ENCODE data around the gene ABHD17A. TPM values are rescaled to one million over a fixed set of nuclear protein-coding genes. Genes with fewer than 3 reads are reported as not detected.

The ABHD17A gene
- total RNA-seq, 1 donor from 2014 or later = 20.2 TPM

- no peaks in the 10 kb centered on the region for H3K9me3 Mint-ChIP-seq
These were observed 57.6 kb downstream of the ABHD17A start for GRCh38 chr19:1827566-1828278.

More at GRCh38 chr19:1827566-1828278, 57.6 kb downstream of the ABHD17A start:
- Mint-ChIP-seq H3K36me3 (peaks cover 5% of the 10 kb centered on the region), H3K27ac (no peak overlapping the region), H3K27me3 (ENCODE audit: insufficient read depth, low read depth) (peaks cover 3% of the 10 kb centered on the region), H3K4me1 (peaks cover 2% of the 10 kb centered on the region), H3K4me3 (no peak overlapping the region)
- H3K4me3 ChIP-seq = no peak overlapping the region
- peaks cover 23% of the 10 kb centered on the region for H3K79me2 ChIP-seq (ENCODE audit: low read depth)
- H3K36me3 ChIP-seq = no peaks in the 10 kb centered on the region
- peaks cover 37% of the 10 kb centered on the region for H4K20me1 ChIP-seq (ENCODE audit: low read depth)
- no peak overlapping the region for H3K27ac ChIP-seq
- H2AFZ ChIP-seq (replicated peaks) = no peak overlapping the region
- H3K9ac ChIP-seq = no peak overlapping the region
- peaks cover 4% of the 10 kb centered on the region for H3F3A ChIP-seq (ENCODE audit: low read depth)
- H3K4me1 ChIP-seq = peaks cover 14% of the 10 kb centered on the region
- DNase-seq (ENCODE audit: low spot score) = no peak
- no peaks in the 10 kb centered on the region for H3K27me3 ChIP-seq
- TF ChIP-seq EZH2phosphoT487 (IDR thresholded peaks at IDR 0.05) (no peak), CTCF (IDR thresholded peaks at IDR 0.05) (no peak), EZH2 (IDR thresholded peaks at IDR 0.05) (no peak)
- no peaks in the 10 kb centered on the region for H3K9me3 ChIP-seq (ENCODE audit: low read depth)
- no peak overlapping the region for H3K4me2 ChIP-seq

Other genes starting within 250 kb of the ABHD17A start
- 131 and 332 TPM in 2 replicates for gene TCF3, start 232.9 kb downstream of the ABHD17A start, total RNA-seq (ENCODE audit: low replicate concordance)
- gene ONECUT3, start 132.0 kb downstream of the ABHD17A start, total RNA-seq (ENCODE audit: low replicate concordance) = 0.09 TPM in 1 of 2 replicates, not detected in the other
- 0.06 and 1.5 TPM in 2 replicates for gene ATP8B3, start 73.2 kb downstream of the ABHD17A start, total RNA-seq (ENCODE audit: low replicate concordance)
- 12.8 and 38.7 TPM in 2 replicates for gene REXO1, start 37.0 kb downstream of the ABHD17A start, total RNA-seq (ENCODE audit: low replicate concordance)
- gene KLF16, start 21.9 kb downstream of the ABHD17A start, total RNA-seq (ENCODE audit: low replicate concordance) = 1.0 and 4.8 TPM in 2 replicates
- gene ADAT3, start 19.9 kb upstream of the ABHD17A start, total RNA-seq (ENCODE audit: low replicate concordance) = 2.4 and 6.5 TPM in 2 replicates
- 11.5 and 67.6 TPM in 2 replicates for gene SCAMP4, start 19.9 kb upstream of the ABHD17A start, total RNA-seq (ENCODE audit: low replicate concordance)
- 49.6 and 161 TPM in 2 replicates for gene CSNK1G2, start 55.7 kb upstream of the ABHD17A start, total RNA-seq (ENCODE audit: low replicate concordance)
- gene BTBD2, start 130.2 kb upstream of the ABHD17A start, total RNA-seq (ENCODE audit: low replicate concordance) = 48.8 and 148 TPM in 2 replicates
- 46.0 and 106 TPM in 2 replicates for gene MKNK2, start 165.7 kb upstream of the ABHD17A start, total RNA-seq (ENCODE audit: low replicate concordance)
- gene MOB3A, start 210.8 kb upstream of the ABHD17A start, total RNA-seq (ENCODE audit: low replicate concordance) = 6.0 and 15.9 TPM in 2 replicates
- 3.7 TPM in 1 of 2 replicates, not detected in the other for gene IZUMO4, start 211.4 kb upstream of the ABHD17A start, total RNA-seq (ENCODE audit: low replicate concordance)

All from neural progenitor cell (in vitro differentiated cells).